ENCODE data around the gene KRTAP4-5. TPM values are rescaled to one million over a fixed set of nuclear protein-coding genes. Genes with fewer than 3 reads are reported as not detected.

Gene KRTAP4-5
- total and polyA plus RNA-seq, 2 experiments from 2014 or later, result not detected

GRCh38 chr17:41184480-41184961 is 34.9 kb upstream of the KRTAP4-5 start, which contains the start of gene KRTAP4-1:
Gene KRTAP4-1 (minus strand): TSS chr17:41184911. CDS start chr17:41184854, 57 bp downstream.
- Histone ChIP-seq H3K79me2 (replicated peaks; ENCODE audit: insufficient read depth) (no peaks in the 10 kb centered on the region), H3K9me2 (ENCODE audit: insufficient read depth) (no peaks in the 10 kb centered on the region), H4K20me1 (replicated peaks; ENCODE audit: insufficient read depth) (no peaks in the 10 kb centered on the region), H3K4me2 (no peak within 1 kb of the TSS), H3F3A (replicated peaks; ENCODE audit: low read depth) (no peaks in the 10 kb centered on the region), H3K36me3 (ENCODE audit: insufficient read depth) (no peaks in the 10 kb centered on the region), H3K27me3 (ENCODE audit: insufficient read depth) (no peaks in the 10 kb centered on the region), H2AFZ (no peak within 1 kb of the TSS), H3K4me3 (no peak within 1 kb of the TSS), H3K27ac (ENCODE audit: low read depth) (no peak within 1 kb of the TSS), H3K4me1 (ENCODE audit: insufficient read depth) (no peaks in the 10 kb centered on the region)
- Mint-ChIP-seq H3K27ac (no peak within 1 kb of the TSS), H3K9me3 (no peaks in the 10 kb centered on the region), H3K36me3 (ENCODE audit: low read depth) (no peaks in the 10 kb centered on the region), H3K4me1 (no peaks in the 10 kb centered on the region), H3K4me3 (no peak within 1 kb of the TSS), H3K27me3 (ENCODE audit: insufficient read depth, low read depth, poor library complexity) (peaks cover 2% of the 10 kb centered on the region)
- TF ChIP-seq ZNF331 (CRISPR knock-in tag; IDR thresholded peaks at IDR 0.05; ENCODE audit: low read depth) (no peak), STAT1 (IDR thresholded peaks at IDR 0.05; ENCODE audit: unreplicated experiment) (no peak), ZNF462 (CRISPR knock-in tag; IDR thresholded peaks at IDR 0.05) (no peak), REST (IDR thresholded peaks at IDR 0.05; ENCODE audit: unreplicated experiment) (no peak), POLR2AphosphoS5 (IDR thresholded peaks at IDR 0.05; ENCODE audit: low read depth) (no peak), CTCF (conservative IDR thresholded peaks at IDR 0.05; ENCODE audit: low read depth in 2 of 2) (no peak), NANOG (IDR thresholded peaks at IDR 0.05; ENCODE audit: borderline replicate concordance) (no peak), ZNF114 (CRISPR knock-in tag; IDR thresholded peaks at IDR 0.05) (no peak), ETS1 (IDR thresholded peaks at IDR 0.05) (no peak)
- ATAC-seq, result no peak
- no peak for DNase-seq (ENCODE audit: low spot score)
